Trophoblast cell (in vitro differentiated cells and primary cell): ENCODE data around the gene UGT1A1.

Source experiments
- DNase-seq, 2 donors: peaks; one replicate each; pipeline ENCODE4 v3.0.0-alpha.2; 2016
- H2AFZ ChIP-seq: 2 replicates; pipeline ENCODE4 v1.6.1; 2013; ENCODE audit warnings: low read length, moderate library complexity, mild to moderate bottlenecking; ENCODE audit not compliant: insufficient read depth, poor library complexity
- H2AK5ac ChIP-seq: 2 replicates; pipeline ENCODE4 v1.6.1; 2013; ENCODE audit warnings: mild to moderate bottlenecking, low read length
- H2BK120ac ChIP-seq: 2 replicates; pipeline ENCODE4 v1.6.1; 2013; ENCODE audit warnings: low read length, mild to moderate bottlenecking, moderate library complexity; ENCODE audit not compliant: insufficient read depth, poor library complexity
- H2BK12ac ChIP-seq: 2 replicates; pipeline ENCODE4 v1.6.1; 2013; ENCODE audit warnings: mild to moderate bottlenecking, low read length, moderate library complexity
- H2BK5ac ChIP-seq: 2 replicates; pipeline ENCODE4 v1.6.1; 2013; ENCODE audit warnings: low read length, low read depth, moderate library complexity, mild to moderate bottlenecking; ENCODE audit not compliant: poor library complexity
- H3K14ac ChIP-seq: 2 replicates; pipeline ENCODE4 v1.6.1; 2013; ENCODE audit warnings: mild to moderate bottlenecking, low read length
- H3K18ac ChIP-seq: 2 replicates; pipeline ENCODE4 v1.6.1; 2013; ENCODE audit warnings: mild to moderate bottlenecking, low read length
- H3K23ac ChIP-seq: 2 replicates; pipeline ENCODE4 v1.6.1; 2013; ENCODE audit warnings: low read length
- H3K27ac ChIP-seq: 2 replicates; pipeline ENCODE4 v1.5.1; 2013; ENCODE audit warnings: low read depth, mild to moderate bottlenecking, inconsistent platforms, low read length, moderate library complexity
- H3K27me3 ChIP-seq: 2 replicates; pipeline ENCODE4 v1.6.1; 2013; ENCODE audit warnings: inconsistent platforms, mild to moderate bottlenecking, low read length, moderate library complexity; ENCODE audit not compliant: insufficient read depth
- H3K36me3 ChIP-seq, 2 experiments: 1 replicate in 1 of 2; 2 replicates in 1 of 2; pipeline ENCODE4 v1.6.1; 2013; ENCODE audit warnings: low read length in 2 of 2, mild to moderate bottlenecking in 2 of 2, moderate library complexity in 1 of 2; ENCODE audit not compliant: insufficient read depth in 2 of 2, control insufficient read depth in 1 of 2
- H3K4ac ChIP-seq: 2 replicates; pipeline ENCODE4 v1.6.1; 2013; ENCODE audit warnings: low read depth, mild to moderate bottlenecking, low read length, moderate library complexity
- H3K4me1 ChIP-seq, 2 experiments: 1 replicate in 1 of 2; 2 replicates in 1 of 2; pipeline ENCODE4 v1.6.1; 2013; ENCODE audit warnings: low read length in 2 of 2, mild to moderate bottlenecking in 2 of 2, moderate library complexity in 1 of 2; ENCODE audit not compliant: insufficient read depth in 2 of 2, control insufficient read depth in 1 of 2
- H3K4me2 ChIP-seq: 2 replicates; pipeline ENCODE4 v1.6.1; 2013; ENCODE audit warnings: inconsistent platforms, mild to moderate bottlenecking, low read length, moderate library complexity
- H3K4me3 ChIP-seq: 2 replicates; pipeline ENCODE4 v1.5.1; 2013; ENCODE audit warnings: mild to moderate bottlenecking, low read depth, low read length, inconsistent platforms
- H3K79me1 ChIP-seq: one replicate; pipeline ENCODE4 v1.6.1; 2013; ENCODE audit warnings: low read length
- H3K79me2 ChIP-seq: 2 replicates; pipeline ENCODE4 v1.6.1; 2013; ENCODE audit warnings: low read length, mild to moderate bottlenecking; ENCODE audit not compliant: control insufficient read depth, insufficient read depth, poor library complexity
- H3K9ac ChIP-seq: 2 replicates; pipeline ENCODE4 v1.6.1; 2013; ENCODE audit warnings: mild to moderate bottlenecking, low read length
- H3K9me3 ChIP-seq: 2 replicates; pipeline ENCODE4 v1.6.1; 2013; ENCODE audit warnings: low read depth, mild to moderate bottlenecking, control low read depth, inconsistent platforms, low read length; ENCODE audit not compliant: insufficient read depth
- H4K12ac ChIP-seq: 2 replicates; pipeline ENCODE4 v1.6.1; 2013; ENCODE audit warnings: low read depth, mild to moderate bottlenecking, low read length, moderate library complexity
- H4K8ac ChIP-seq: 2 replicates; pipeline ENCODE4 v1.6.1; 2013; ENCODE audit warnings: low read depth, mild to moderate bottlenecking, low read length, moderate library complexity
- H4K91ac ChIP-seq: one replicate; pipeline ENCODE4 v1.6.1; 2013; ENCODE audit warnings: low read depth, mild to moderate bottlenecking, low read length, moderate library complexity
- WGBS: extraction: QIAGEN DNeasy Blood & Tissue Kit; methylation state at CpG from one replicate; pipeline ENCODE4 v1.1.7; 2013; ENCODE audit warnings: missing lambda C conversion rate; ENCODE audit not compliant: insufficient read length, insufficient coverage; ENCODE audit errors: extremely low coverage; 5-methylcytosine and 5-hydroxymethylcytosine counted together

Gene UGT1A1

GRCh38 chr2:233817995-233818638, 58.0 kb downstream of the UGT1A1 start:
- H2AFZ ChIP-seq, result no peak overlapping the region
- no peak overlapping the region for H3K14ac ChIP-seq
- no peak overlapping the region for H3K27ac ChIP-seq
- H3K18ac ChIP-seq, result no peak overlapping the region
- no peak overlapping the region for H3K4me3 ChIP-seq
- H3K4ac ChIP-seq, result no peak overlapping the region
- H4K8ac ChIP-seq, result no peak overlapping the region
- no peaks in the 10 kb centered on the region for H3K79me1 ChIP-seq
- no peaks in the 10 kb centered on the region for H3K36me3 ChIP-seq
- no peak overlapping the region for H4K12ac ChIP-seq
- no peak overlapping the region for H3K4me2 ChIP-seq
- H2BK12ac ChIP-seq, result no peak overlapping the region
- no peak overlapping the region for H3K23ac ChIP-seq
- peaks cover 5% of the 10 kb centered on the region for H3K9me3 ChIP-seq
- no peaks in the 10 kb centered on the region for H3K79me2 ChIP-seq
- H2BK120ac ChIP-seq, result no peak overlapping the region
- H2BK5ac ChIP-seq, result no peak overlapping the region
- no peaks in the 10 kb centered on the region for H3K27me3 ChIP-seq
- H4K91ac ChIP-seq, result no peak overlapping the region
- no peak overlapping the region for H2AK5ac ChIP-seq
- WGBS, result no CpG with 5 or more reads among the region's 11 CpGs
- no peak overlapping the region for H3K9ac ChIP-seq
- no peak for DNase-seq
- no peaks in the 10 kb centered on the region for H3K4me1 ChIP-seq

GRCh38 chr2:233818639-233819621, 58.9 kb downstream of the UGT1A1 start:
- WGBS, result no CpG with 5 or more reads among the region's 17 CpGs
- no peak overlapping the region for H2BK12ac ChIP-seq
- no peak overlapping the region for H2BK120ac ChIP-seq
- H3K9ac ChIP-seq, result no peak overlapping the region
- DNase-seq, result no peak
- no peak overlapping the region for H4K91ac ChIP-seq
- peaks cover 5% of the 10 kb centered on the region for H3K9me3 ChIP-seq
- no peak overlapping the region for H3K18ac ChIP-seq
- H3K4me2 ChIP-seq, result no peak overlapping the region
- no peaks in the 10 kb centered on the region for H3K79me2 ChIP-seq
- H3K79me1 ChIP-seq, result no peaks in the 10 kb centered on the region
- H3K23ac ChIP-seq, result no peak overlapping the region
- H3K4ac ChIP-seq, result no peak overlapping the region
- no peaks in the 10 kb centered on the region for H3K4me1 ChIP-seq
- H2BK5ac ChIP-seq, result no peak overlapping the region
- no peak overlapping the region for H3K27ac ChIP-seq
- H4K8ac ChIP-seq, result no peak overlapping the region
- no peaks in the 10 kb centered on the region for H3K27me3 ChIP-seq
- H2AK5ac ChIP-seq, result no peak overlapping the region
- H4K12ac ChIP-seq, result no peak overlapping the region
- no peaks in the 10 kb centered on the region for H3K36me3 ChIP-seq
- no peak overlapping the region for H2AFZ ChIP-seq
- no peak overlapping the region for H3K4me3 ChIP-seq
- H3K14ac ChIP-seq, result no peak overlapping the region

GRCh38 chr2:233819884-233820773, 60.1 kb downstream of the UGT1A1 start:
- no peaks in the 10 kb centered on the region for H3K4me1 ChIP-seq
- no peak overlapping the region for H3K4ac ChIP-seq
- H2BK12ac ChIP-seq, result no peak overlapping the region
- H2AK5ac ChIP-seq, result no peak overlapping the region
- no peak overlapping the region for H3K23ac ChIP-seq
- H2BK5ac ChIP-seq, result no peak overlapping the region
- no peak overlapping the region for H4K12ac ChIP-seq
- H3K9ac ChIP-seq, result no peak overlapping the region
- no peak overlapping the region for H3K4me3 ChIP-seq
- H4K91ac ChIP-seq, result no peak overlapping the region
- no peak overlapping the region for H3K4me2 ChIP-seq
- no CpG with 5 or more reads among the region's 18 CpGs for WGBS
- no peaks in the 10 kb centered on the region for H3K79me2 ChIP-seq
- H3K9me3 ChIP-seq, result peaks cover 5% of the 10 kb centered on the region
- no peak for DNase-seq
- no peak overlapping the region for H4K8ac ChIP-seq
- H3K18ac ChIP-seq, result no peak overlapping the region
- H3K27me3 ChIP-seq, result no peaks in the 10 kb centered on the region
- no peaks in the 10 kb centered on the region for H3K79me1 ChIP-seq
- H3K14ac ChIP-seq, result no peak overlapping the region
- H3K27ac ChIP-seq, result no peak overlapping the region
- no peaks in the 10 kb centered on the region for H3K36me3 ChIP-seq
- H2BK120ac ChIP-seq, result no peak overlapping the region
- no peak overlapping the region for H2AFZ ChIP-seq

GRCh38 chr2:233820774-233821105, 60.7 kb downstream of the UGT1A1 start:
- H3K27me3 ChIP-seq, result no peaks in the 10 kb centered on the region
- no peak overlapping the region for H3K9ac ChIP-seq
- no peak overlapping the region for H3K4me2 ChIP-seq
- H2AFZ ChIP-seq, result no peak overlapping the region
- H3K79me1 ChIP-seq, result no peaks in the 10 kb centered on the region
- no peak overlapping the region for H3K14ac ChIP-seq
- H3K4me3 ChIP-seq, result no peak overlapping the region
- H3K4ac ChIP-seq, result no peak overlapping the region
- no peak for DNase-seq
- no peak overlapping the region for H4K91ac ChIP-seq
- no peak overlapping the region for H3K23ac ChIP-seq
- no peak overlapping the region for H2AK5ac ChIP-seq
- no peaks in the 10 kb centered on the region for H3K79me2 ChIP-seq
- peaks cover 5% of the 10 kb centered on the region for H3K9me3 ChIP-seq
- no CpG with 5 or more reads among the region's 6 CpGs for WGBS
- H3K36me3 ChIP-seq, result no peaks in the 10 kb centered on the region
- no peaks in the 10 kb centered on the region for H3K4me1 ChIP-seq
- no peak overlapping the region for H2BK120ac ChIP-seq
- H4K12ac ChIP-seq, result no peak overlapping the region
- no peak overlapping the region for H4K8ac ChIP-seq
- no peak overlapping the region for H3K18ac ChIP-seq
- H2BK5ac ChIP-seq, result no peak overlapping the region
- H2BK12ac ChIP-seq, result no peak overlapping the region
- no peak overlapping the region for H3K27ac ChIP-seq
